Spleen (tissue), 11 donors: ENCODE measurements around the gene HAPLN2. TPM values are rescaled to one million over a fixed set of nuclear protein-coding genes. Genes with fewer than 3 reads are reported as not detected.

Experiments
- DNase-seq: peaks from one replicate; pipeline ENCODE4 v3.0.0-alpha.2; 2020
- H3K27ac ChIP-seq, 8 donors: fragments of 200-600 bp; sonication (generic) in 7 of 8; 1 replicate in 4 of 8; 2 replicates in 4 of 8; pipeline versions ENCODE4 v1.5.0 to v1.8.0; 2016 to 2021; ENCODE audit warnings: inconsistent platforms in 4 of 8, mild to moderate bottlenecking in 4 of 8, moderate library complexity in 1 of 8
- H3K27me3 ChIP-seq, 7 donors: fragments of 200-600 bp; sonication (generic) in 6 of 7; replicated peaks in 1 of 7; 1 replicate in 4 of 7; 2 replicates in 3 of 7; pipeline versions ENCODE4 v1.5.0 to v1.8.0; 2016 to 2021; ENCODE audit warnings: inconsistent platforms in 3 of 7, mild to moderate bottlenecking in 1 of 7
- H3K36me3 ChIP-seq, 6 donors: fragments of 200-600 bp; sonication (generic) in 5 of 6; 1 replicate in 4 of 6; 2 replicates in 2 of 6; pipeline versions ENCODE4 v1.5.0 to v1.8.0; 2016 to 2021; ENCODE audit warnings: inconsistent platforms in 2 of 6
- H3K4me1 ChIP-seq, 6 donors: fragments of 200-600 bp; sonication (generic) in 5 of 6; 1 replicate in 3 of 6; 2 replicates in 3 of 6; pipeline versions ENCODE4 v1.5.0 to v1.8.0; 2016 to 2021; ENCODE audit warnings: inconsistent platforms in 3 of 6
- H3K4me3 ChIP-seq, 8 donors: fragments of 200-600 bp; sonication (generic) in 7 of 8; 1 replicate in 4 of 8; 2 replicates in 4 of 8; pipeline versions ENCODE4 v1.5.0 to v1.8.0; 2016 to 2021; ENCODE audit warnings: inconsistent platforms in 4 of 8, mild to moderate bottlenecking in 4 of 8, moderate library complexity in 2 of 8
- H3K9me3 ChIP-seq, 8 donors: fragments of 200-600 bp; sonication (generic) in 7 of 8; 1 replicate in 4 of 8; 2 replicates in 4 of 8; pipeline versions ENCODE4 v1.5.0 to v1.8.0; 2016 to 2021; ENCODE audit warnings: inconsistent platforms in 4 of 8
- CTCF ChIP-seq, 11 experiments: fragments of 200-600 bp in 7 of 11; fragments of 450-650 bp in 4 of 11; sonication (generic) in 4 of 11; IDR thresholded peaks in 8 of 11; conservative IDR thresholded peaks in 3 of 11; 1 replicate in 7 of 11; 2 replicates in 4 of 11; pipeline versions ENCODE4 v1.4.0 to v1.8.0; 2016 to 2021; ENCODE audit warnings: antibody characterized with exemption in 11 of 11, inconsistent platforms in 4 of 11, mild to moderate bottlenecking in 1 of 11
- POLR2A ChIP-seq, 3 donors: fragments of 450-650 bp; IDR thresholded peaks; one replicate each; pipeline ENCODE4 v1.5.1; 2017; ENCODE audit warnings: antibody characterized with exemption in 3 of 3, mild to moderate bottlenecking in 1 of 3
- POLR2AphosphoS5 ChIP-seq, 3 donors: sonication (generic); formaldehyde crosslinking; IDR thresholded peaks; one replicate each; pipeline ENCODE4 v1.5.1; 2017; ENCODE audit warnings: antibody characterized with exemption in 3 of 3
- WGBS, 5 donors: extraction: QIAGEN DNeasy Blood & Tissue Kit in 3 of 5; methylation state at CpG; one replicate each; pipeline versions ENCODE4 v1.1.5 to v1.1.7; 2013 to 2018; 5-methylcytosine and 5-hydroxymethylcytosine counted together
- intact Hi-C: fragments of 100-400 bp; cut with DNase I; formaldehyde crosslinking; loops from one replicate; pipeline ENCODE4 v1.15.0; 2023; ENCODE audit warnings: low total_unique reads
- polyA plus RNA-seq, 3 donors: library from polyadenylated mRNA; stranded (reverse); fragments of 200-250 nt; gene quantifications; one replicate each; pipeline ENCODE4 v1.2.1, GENCODE V29; 2013
- total RNA-seq, 7 donors: library from RNA; depleted of rRNA in 3 of 7; stranded (reverse); fragments of >200 nt in 3 of 7; fragmentation: NEBNext Ultra II Directional in 4 of 7; extraction: Animal tissue kit (Norgen Biotek cat#: 25700) in 4 of 7; gene quantifications; one replicate each; pipeline versions ENCODE4 v1.1.0 to v1.2.1, GENCODE V29; 2016 to 2021
- donor health status: healthy with polysubstance abuse.
- donor health status: DM: no; HTN: no; CAD: no; lungs with moderate emphysema.
- donor health status: DM: no; HTN: no; CAD: no.
- donor health status: Bipolar disorder and iron deficiency.
- donor health status: healthy.
- donor health status: DM: no; HTN: no; CAD: no.
- donor health status: DM: yes; HTN: yes; CAD: no.

The HAPLN2 gene
- total and polyA plus RNA-seq, 10 donors = 0.20 to 1.1 (median 0.36) TPM; not detected in 4

- no peak for DNase-seq
- TF ChIP-seq POLR2A (IDR thresholded peaks at IDR 0.05) (no peak), POLR2AphosphoS5 (IDR thresholded peaks at IDR 0.05) (no peak), CTCF (IDR thresholded peaks at IDR 0.05 in 8 of 11, conservative IDR thresholded peaks at IDR 0.05 in 3 of 11) (no peak)
- no peak overlapping the region for H3K4me3 ChIP-seq
- WGBS, 5 donors = 70 to 80% (median 79%) methylated on average over 7 to 10 of the region's 10 CpGs
- H3K4me1 ChIP-seq = peaks cover under 1 to 13% (median 2%) of the 10 kb centered on the region in 6 donors
- H3K27me3 ChIP-seq = peaks cover 3 to 100% (median 31%) of the 10 kb centered on the region in 7 donors
- intact Hi-C loops = no loop called here
- no peak overlapping the region for H3K27ac ChIP-seq
- H3K9me3 ChIP-seq = no peaks in the 10 kb centered on the region
- no peaks in the 10 kb centered on the region for H3K36me3 ChIP-seq
Measured at GRCh38 chr1:156647351-156647750, 28.1 kb downstream of the HAPLN2 start.

- intact Hi-C loops = no loop called here
- 73 to 82% (median 80%) methylated on average over 8 to 10 of the region's 10 CpGs for WGBS, 5 donors
- no peak for DNase-seq
- Histone ChIP-seq H3K27ac (no peak overlapping the region), H3K27me3 (peaks cover 0 to 100% (median 26%) of the 10 kb centered on the region in 7 donors), H3K36me3 (no peaks in the 10 kb centered on the region), H3K4me1 (peaks cover 0 to 10% (median 0%) of the 10 kb centered on the region in 6 donors), H3K9me3 (no peaks in the 10 kb centered on the region), H3K4me3 (no peak overlapping the region)
- TF ChIP-seq POLR2AphosphoS5 (IDR thresholded peaks at IDR 0.05) = no peak
- TF ChIP-seq CTCF (IDR thresholded peaks at IDR 0.05 in 8 of 11, conservative IDR thresholded peaks at IDR 0.05 in 3 of 11) = no peak
- no peak for TF ChIP-seq POLR2A (IDR thresholded peaks at IDR 0.05)
Measured at GRCh38 chr1:156648496-156648895, 29.3 kb downstream of the HAPLN2 start.

- Histone ChIP-seq H3K4me3 (no peak overlapping the region), H3K27me3 (peaks cover 0 to 100% (median 26%) of the 10 kb centered on the region in 7 donors), H3K9me3 (no peaks in the 10 kb centered on the region), H3K36me3 (no peaks in the 10 kb centered on the region), H3K27ac (no peak overlapping the region), H3K4me1 (peaks cover 0 to 5% (median 0%) of the 10 kb centered on the region in 6 donors)
- DNase-seq = no peak
- no peak for TF ChIP-seq POLR2A (IDR thresholded peaks at IDR 0.05)
- TF ChIP-seq CTCF (IDR thresholded peaks at IDR 0.05 in 8 of 11, conservative IDR thresholded peaks at IDR 0.05 in 3 of 11) = no peak
- TF ChIP-seq POLR2AphosphoS5 (IDR thresholded peaks at IDR 0.05) = no peak
- intact Hi-C loops = no loop called here
- WGBS, 5 donors = 11 to 33% (median 28%) methylated on average over 2 of the region's 2 CpGs
Measured at GRCh38 chr1:156648951-156649350, 29.7 kb downstream of the HAPLN2 start.

GRCh38 chr1:156652131-156652991, 33.1 kb downstream of the HAPLN2 start:
- intact Hi-C loops = no loop called here
- Histone ChIP-seq H3K27me3 (peaks cover 0 to 100% (median 27%) of the 10 kb centered on the region in 7 donors), H3K27ac (no peak overlapping the region), H3K36me3 (no peaks in the 10 kb centered on the region), H3K4me3 (no peak overlapping the region), H3K4me1 (peaks cover 9 to 16% (median 11%) of the 10 kb centered on the region in 6 donors), H3K9me3 (no peaks in the 10 kb centered on the region)
- TF ChIP-seq CTCF (IDR thresholded peaks at IDR 0.05 in 8 of 11, conservative IDR thresholded peaks at IDR 0.05 in 3 of 11) = no peak
- no peak for TF ChIP-seq POLR2A (IDR thresholded peaks at IDR 0.05)
- no peak for TF ChIP-seq POLR2AphosphoS5 (IDR thresholded peaks at IDR 0.05)
- DNase-seq = no peak
- 41 to 49% (median 46%) methylated on average over 12 to 16 of the region's 16 CpGs for WGBS, 5 donors
